GM12873 (cell line): ENCODE data around the gene HSPA6.

ENCODE experiments used
- TF ChIP-seq, protein P1 (sequence below): IDR thresholded peaks from 2 replicates; pipeline ENCODE4 v1.5.1; 2012; ENCODE audit warnings: low read depth, mild to moderate bottlenecking, moderate library complexity, low read length, control low read depth; ENCODE audit not compliant: insufficient read depth; ENCODE audit errors: missing control alignments

Gene HSPA6

DNA sequence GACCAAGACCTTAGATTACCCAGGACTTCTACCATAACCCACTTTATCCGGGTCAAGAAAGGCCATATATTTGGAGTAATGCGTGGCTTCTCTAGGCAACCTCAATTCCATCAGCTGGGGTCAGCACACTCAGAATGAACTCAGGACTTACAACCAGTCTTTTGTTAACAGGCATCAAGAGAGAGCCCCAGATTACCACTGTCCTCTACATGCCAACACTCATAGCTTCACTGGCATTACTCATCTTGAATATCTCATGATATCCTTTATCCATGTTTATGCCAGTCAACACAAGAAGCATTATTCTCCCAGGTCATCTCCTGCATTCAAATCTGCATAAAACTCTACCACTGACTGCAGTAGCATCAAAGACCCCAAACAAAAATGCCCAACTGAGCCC, 25.7 kb upstream of the HSPA6 start:
- TF ChIP-seq, protein P1, sequence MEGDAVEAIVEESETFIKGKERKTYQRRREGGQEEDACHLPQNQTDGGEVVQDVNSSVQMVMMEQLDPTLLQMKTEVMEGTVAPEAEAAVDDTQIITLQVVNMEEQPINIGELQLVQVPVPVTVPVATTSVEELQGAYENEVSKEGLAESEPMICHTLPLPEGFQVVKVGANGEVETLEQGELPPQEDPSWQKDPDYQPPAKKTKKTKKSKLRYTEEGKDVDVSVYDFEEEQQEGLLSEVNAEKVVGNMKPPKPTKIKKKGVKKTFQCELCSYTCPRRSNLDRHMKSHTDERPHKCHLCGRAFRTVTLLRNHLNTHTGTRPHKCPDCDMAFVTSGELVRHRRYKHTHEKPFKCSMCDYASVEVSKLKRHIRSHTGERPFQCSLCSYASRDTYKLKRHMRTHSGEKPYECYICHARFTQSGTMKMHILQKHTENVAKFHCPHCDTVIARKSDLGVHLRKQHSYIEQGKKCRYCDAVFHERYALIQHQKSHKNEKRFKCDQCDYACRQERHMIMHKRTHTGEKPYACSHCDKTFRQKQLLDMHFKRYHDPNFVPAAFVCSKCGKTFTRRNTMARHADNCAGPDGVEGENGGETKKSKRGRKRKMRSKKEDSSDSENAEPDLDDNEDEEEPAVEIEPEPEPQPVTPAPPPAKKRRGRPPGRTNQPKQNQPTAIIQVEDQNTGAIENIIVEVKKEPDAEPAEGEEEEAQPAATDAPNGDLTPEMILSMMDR, result no peak

DNA sequence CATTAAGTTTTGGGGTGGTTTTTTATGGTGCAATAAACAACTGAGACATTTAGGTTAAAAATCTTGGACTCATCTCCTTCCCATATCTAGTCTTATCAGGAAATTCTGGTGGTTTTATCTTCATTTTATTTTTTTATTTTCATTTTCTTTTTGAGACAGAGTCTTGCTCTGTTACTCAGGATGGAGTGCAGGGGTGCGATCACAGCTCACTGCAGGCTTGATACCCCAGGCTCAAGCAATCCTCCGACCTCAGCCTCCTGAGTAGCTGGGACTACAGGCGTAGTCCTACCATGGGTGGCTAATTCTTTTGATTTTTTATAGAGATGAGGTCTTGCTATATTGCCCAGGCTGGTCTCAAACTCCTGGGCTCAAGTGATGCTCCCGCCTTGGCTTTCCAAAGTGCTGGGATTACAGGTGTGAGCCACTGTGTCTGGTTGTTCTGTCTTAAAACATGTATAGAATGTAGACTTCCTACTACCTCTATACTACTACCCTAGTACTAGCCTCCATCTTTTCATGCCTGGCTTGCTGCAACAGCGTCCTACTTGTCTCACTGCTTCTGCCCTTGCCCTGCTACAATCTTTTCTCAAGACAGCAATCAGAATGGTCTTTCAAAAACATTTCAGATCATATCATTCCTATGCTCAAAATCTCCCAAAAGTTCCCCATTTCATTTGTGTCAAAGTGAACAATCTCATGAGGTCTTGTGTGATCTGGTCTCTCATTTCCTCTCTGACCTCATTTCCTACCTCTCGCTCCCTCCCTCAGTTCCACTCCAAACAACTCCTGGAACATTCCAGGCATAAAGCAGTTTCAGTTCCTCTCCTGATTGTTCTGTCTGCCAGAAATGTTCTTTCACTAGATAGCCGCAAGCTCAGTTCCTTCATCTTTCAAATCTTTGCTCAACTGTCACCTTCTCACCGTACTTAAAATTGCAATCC, 25.0 kb upstream of the HSPA6 start:
- TF ChIP-seq, protein P1, result no peak

DNA sequence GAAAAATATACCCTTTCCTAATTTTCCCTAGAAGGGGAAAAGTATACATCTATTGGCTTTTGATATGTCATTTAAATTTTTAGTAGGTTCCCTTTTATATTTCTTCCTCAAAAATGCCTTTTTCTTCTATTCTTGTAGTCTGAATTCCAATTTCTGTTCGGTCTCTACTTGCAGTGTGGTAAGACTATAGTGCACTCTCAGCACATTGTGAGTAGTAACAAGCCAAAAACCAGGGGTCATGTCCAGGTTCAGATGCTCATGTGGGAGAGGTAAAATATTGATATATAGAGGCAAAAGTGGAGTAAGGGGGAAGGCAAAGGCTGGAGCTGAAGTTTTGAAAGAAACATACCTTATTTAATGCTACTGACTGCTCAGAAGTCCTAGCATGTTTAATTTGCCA, 23.1 kb upstream of the HSPA6 start:
- TF ChIP-seq, protein P1, result no peak

DNA sequence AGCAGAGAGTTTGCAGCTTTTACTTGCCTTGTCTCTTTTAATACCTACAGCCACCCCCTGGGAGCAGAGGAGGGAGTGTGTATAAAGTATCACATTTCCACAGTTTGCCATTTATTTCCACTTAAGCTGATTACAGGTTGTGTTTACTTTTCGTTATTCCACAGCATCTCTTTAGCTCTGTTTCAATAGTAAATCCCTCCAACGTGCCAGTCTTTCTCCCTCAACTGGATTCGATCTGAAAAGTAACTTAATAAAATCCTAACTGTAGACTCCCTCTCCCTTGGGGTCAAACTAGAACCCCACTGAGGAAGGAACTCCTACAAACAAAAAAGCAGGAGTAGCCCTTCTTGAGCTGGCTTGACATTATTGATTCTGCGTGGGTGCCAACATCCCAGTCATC, 22.2 kb upstream of the HSPA6 start:
- TF ChIP-seq, protein P1, result no peak

DNA sequence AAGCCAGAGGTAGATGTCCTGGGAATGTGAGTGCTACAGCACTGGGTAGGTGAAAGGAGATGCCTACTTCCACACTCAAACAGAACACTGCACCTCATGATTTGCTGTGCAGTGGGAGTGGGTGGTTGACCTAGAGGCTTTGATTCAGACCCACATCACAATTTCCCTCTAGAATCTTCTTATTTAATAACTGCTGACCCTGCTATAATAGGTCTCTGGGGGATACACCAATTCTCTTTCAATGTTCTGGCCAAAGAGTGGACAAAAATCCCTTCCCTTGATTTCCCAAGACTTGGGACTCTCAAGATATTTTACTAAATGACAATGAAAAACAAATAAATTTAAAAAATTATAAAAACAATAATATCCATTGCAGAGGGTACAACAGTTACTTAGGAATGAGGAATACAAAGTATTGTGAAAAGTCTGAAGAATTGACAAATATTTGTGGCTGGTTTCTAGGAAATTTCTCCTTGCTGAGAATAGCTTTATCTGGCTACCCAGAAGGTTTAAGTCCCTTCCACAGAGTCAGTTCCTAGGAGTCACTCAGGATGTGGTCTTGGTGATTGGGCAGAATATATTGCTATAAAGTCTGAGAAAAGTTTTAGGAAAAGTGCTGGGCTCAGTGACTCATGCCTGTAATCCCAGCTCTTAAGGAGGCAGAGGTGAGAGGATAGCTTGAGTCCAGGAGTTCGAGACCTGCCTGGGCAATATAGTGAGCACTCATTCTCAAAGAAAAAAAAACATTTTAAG, 21.5 kb upstream of the HSPA6 start:
- TF ChIP-seq, protein P1, result no peak

DNA sequence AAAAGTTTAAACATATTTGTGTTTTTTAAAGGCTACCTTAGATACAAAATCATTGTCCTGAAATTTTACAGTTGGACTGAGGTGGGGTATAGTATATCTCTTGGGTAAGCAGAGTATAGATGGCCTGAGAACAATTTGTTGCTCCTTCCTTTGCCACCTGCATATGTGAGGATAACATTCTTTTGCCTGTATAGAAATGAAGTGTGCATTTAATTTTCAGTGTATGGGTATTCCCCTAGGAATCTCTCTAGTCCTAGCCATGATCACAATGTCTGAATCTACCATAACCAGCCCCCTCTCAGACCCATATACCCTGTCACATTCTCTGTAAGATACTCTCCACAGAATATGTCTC, 21.0 kb upstream of the HSPA6 start:
- TF ChIP-seq, protein P1, result no peak

DNA sequence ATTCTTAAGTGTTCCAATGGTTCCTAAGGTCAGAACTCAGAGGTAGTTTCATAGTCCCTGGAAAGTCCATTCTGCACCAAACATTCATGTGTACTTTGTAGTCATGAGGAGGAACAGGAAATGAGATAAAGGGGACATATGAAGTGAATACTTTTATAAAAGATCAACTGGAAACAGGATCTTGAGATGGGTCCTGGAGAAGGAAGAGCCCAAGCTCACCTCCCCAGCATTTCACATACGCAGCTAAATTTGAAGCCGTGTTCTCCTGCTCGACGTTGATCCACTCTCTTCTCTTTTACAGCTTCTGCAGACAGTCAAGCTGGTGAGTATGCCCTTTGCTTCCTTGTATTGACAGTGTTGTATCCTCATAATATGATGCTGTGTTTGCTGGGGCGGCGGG, 18.7 kb upstream of the HSPA6 start:
- TF ChIP-seq, protein P1, result no peak
